ENCODE data around the gene MUS81.

The MUS81 gene

DNA sequence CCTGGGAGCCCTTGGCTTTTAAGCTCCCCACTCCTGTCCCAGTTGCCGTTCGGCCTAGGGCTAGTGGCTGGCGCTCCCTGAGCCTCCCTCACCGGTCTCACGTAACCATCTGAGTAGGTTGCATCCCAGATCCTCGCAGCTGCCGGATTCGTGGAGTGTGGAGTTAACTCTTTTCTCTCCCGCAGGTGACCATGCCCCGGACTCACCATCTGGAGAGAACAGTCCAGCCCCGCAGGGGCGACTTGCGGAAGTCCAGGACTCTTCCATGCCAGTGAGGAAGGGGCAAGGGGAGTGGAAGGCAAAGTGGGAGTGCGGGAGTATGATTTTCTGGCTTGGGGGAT, 902 bp downstream of the MUS81 start:
- no peak for DNase-seq

DNA sequence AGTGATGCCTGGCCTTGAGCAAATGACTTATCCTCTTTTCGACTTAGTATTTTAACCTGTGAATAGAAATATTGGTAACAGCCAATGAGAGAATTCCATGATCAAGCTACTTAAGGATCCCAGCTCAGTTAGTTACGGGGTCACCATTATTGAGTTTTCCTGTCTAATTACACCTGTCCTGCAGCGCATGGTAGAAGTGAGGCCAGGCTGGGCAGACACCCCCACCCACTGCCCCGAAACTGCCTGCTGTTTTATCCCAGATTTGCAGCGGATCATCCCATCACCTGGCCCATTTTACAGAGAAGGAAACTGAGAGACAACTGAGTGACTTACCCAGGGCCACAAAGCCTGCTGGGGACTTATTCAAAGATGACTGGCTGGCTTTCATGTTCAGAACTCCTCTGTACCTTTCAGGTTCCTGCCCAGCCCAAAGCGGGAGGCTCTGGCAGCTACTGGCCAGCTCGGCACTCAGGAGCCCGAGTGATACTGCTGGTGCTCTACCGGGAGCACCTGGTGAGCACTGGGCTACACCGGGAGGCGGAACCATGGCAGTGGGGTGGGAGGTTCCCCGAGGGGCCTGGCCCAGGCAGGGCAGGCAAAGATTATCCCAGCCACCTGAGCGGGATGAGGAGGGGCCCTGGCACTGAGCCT, 1.4 kb downstream of the MUS81 start:
- no peak for DNase-seq

DNA sequence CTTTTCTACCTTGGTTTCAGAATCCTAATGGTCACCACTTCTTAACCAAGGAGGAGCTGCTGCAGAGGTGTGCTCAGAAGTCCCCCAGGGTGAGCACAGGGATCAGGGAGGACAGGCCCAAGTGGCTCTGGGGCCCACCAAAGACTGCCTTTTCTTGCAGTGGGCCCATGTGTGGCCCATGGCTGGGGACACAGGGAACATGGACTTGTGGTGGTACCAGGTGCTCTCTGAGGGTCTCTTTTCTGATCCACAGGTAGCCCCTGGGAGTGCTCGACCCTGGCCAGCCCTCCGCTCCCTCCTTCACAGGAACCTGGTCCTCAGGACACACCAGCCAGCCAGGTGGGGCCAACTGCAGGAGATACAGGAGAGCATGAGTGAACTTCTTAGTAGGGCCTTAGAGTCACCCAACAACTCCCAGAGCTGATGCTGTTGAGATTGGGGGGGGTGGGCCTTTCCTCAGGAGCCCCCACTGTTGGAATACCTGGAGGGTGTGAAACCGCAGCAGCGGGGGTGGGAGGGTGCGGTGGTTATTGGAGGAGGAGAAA, 2.0 kb downstream of the MUS81 start:
- no peak for DNase-seq

DNA sequence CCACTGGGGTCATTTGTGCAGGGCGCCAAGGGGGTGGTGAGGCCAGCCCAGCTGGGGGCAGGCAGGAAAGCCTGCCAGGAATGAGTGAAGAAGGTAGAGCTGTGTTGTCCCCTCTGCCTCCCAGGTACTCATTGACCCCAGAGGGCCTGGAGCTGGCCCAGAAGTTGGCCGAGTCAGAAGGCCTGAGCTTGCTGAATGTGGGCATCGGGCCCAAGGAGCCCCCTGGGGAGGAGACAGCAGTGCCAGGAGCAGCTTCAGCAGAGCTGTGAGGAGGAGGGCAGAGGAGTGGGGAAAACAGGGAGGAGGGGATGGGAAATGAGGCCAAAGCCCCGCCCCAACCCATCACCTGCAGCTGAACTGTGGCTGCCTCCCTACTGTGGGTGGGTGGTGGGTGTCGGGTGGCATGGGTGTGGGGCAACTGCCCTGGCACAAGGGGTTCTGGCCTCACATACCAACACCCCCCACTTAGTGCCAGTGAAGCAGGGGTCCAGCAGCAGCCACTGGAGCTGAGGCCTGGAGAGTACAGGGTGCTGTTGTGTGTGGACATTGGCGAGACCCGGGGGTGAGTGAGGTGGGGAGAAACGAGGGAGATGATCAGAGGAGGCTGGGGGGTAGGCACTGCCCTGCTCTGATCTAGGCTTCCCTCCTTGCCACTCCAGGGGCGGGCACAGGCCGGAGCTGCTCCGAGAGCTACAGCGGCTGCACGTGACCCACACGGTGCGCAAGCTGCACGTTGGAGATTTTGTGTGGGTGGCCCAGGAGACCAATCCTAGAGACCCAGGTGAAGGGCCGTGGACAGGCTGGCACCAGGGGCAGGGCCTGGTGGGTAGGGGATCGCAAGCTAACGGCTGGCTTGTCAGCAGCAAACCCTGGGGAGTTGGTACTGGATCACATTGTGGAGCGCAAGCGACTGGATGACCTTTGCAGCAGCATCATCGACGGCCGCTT, 3.0 kb downstream of the MUS81 start:
- no peak for DNase-seq

DNA sequence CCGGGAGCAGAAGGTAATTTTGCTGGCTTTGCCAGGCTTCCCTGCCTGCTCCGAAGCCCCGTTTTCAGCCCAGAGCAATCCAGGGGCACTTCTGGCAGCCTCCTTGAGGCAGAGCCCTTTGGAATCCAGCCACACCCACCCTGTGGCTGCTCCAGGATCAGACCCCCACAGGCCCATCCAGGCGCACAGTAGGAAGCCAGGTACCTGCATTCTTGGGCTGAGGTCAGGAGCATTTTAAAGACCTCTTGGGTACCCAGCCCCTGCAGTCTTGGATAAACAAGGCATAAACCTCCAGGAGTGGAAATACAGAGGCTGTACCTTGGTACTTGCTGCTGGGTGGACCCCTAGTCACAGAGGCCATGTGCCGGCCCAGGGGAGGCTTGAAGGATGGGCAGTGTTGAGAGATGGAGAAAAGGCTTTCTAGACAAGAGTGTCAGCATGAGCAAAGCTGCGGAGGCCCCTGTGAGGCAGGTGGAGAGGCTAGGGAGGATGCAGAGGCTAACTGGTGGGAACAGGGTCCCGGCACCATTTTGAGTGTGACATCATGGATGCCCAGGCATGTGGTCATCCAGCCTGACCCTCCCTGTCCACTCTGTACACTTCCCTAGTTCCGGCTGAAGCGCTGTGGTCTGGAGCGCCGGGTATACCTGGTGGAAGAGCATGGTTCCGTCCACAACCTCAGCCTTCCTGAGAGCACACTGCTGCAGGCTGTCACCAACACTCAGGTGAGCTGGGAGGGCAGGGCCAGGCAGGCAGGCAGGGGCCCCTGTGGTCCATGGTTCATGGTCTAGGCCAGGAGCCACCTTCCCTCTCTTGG, 3.9 kb downstream of the MUS81 start:
- DNase-seq, result no peak

DNA sequence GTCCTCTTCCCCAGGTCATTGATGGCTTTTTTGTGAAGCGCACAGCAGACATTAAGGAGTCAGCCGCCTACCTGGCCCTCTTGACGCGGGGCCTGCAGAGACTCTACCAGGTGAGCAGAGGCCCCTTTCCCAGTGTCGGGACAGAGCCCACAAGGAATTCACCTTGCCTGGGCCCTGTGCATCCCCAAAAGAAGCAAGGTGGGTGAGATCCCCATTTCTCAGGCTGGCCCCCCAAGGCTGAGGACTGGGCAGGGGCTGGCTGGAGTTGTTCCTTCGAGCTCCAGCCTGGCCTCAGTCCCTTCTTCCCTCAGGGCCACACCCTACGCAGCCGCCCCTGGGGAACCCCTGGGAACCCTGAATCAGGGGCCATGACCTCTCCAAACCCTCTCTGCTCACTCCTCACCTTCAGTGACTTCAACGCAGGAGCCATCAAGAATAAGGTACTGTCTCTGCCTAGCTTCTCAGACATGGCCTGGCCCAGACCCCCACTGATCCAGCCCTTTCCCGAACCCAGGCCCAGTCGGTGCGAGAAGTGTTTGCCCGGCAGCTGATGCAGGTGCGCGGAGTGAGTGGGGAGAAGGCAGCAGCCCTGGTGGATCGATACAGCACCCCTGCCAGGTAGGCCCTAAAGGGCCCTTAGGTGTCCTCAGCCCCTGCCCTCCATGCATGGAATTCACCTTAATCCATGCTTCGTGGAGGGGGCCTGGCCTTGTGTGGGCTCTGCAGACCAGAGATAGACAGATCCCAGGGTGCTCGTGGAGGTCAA, 4.7 kb downstream of the MUS81 start:
- no peak for DNase-seq

DNA sequence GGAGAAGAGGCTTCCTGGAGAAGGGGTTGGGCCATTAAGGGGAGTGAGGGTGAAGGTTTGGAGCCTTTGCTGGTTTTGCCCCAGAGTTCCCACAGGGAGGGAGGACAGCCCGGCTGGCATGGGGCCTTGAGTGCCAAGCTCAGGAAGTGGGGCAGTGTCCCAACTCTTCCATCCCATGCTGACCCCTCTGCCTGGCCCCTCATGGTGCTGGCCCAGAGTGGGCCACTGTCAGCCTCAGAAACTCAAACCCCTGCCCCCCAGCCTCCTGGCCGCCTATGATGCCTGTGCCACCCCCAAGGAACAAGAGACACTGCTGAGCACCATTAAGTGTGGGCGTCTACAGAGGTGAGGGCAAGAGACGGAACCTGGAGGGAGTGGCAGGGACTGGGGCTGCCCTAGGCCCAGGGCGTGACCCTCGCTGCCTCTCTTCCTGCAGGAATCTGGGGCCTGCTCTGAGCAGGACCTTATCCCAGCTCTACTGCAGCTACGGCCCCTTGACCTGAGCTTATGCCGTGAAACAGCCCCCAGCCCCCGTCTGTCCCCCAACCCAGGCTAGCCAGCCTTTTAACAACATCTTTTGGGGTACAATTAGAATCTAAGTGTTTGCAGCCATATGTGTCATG, 5.4 kb downstream of the MUS81 start:
- DNase-seq, result no peak

DNA sequence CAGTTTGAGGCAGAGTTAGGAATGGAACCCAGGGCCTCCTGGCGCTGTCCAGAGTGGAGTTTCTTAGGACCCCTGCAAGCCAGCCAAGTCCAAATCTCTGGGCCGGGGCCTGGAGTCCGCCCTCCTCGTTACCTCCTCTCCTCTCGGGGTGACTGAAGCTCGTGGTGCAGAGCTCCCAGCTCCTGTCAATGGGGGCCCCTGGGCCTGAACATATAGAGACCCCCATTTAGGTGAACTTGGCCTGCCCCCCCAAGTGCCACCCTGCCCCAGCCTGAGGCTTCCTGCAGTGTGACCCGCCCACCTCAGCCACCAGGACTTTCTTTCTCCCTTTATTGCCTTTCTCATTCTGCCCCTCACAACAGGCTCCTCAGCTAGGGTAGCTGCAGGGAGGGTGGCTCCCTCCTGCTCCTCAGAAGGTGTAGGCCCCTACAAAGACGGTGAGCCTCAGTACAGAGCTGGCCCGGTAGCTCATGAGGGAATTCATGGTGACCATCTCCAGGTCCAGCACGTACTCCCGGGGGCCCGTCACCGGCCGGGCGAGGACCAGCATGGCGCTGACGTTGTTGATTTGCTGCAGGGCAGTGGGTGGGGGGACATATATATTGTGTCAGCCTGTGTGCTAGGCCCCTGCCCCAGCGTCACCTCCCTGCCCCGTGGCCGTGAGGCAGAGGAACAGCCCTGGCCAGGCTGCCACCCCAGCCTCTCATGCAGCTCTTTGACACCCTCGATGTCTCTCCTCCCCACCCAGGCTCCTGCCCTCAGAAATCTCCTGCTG, 6.5 kb downstream of the MUS81 start:
- no peak for DNase-seq

DNA sequence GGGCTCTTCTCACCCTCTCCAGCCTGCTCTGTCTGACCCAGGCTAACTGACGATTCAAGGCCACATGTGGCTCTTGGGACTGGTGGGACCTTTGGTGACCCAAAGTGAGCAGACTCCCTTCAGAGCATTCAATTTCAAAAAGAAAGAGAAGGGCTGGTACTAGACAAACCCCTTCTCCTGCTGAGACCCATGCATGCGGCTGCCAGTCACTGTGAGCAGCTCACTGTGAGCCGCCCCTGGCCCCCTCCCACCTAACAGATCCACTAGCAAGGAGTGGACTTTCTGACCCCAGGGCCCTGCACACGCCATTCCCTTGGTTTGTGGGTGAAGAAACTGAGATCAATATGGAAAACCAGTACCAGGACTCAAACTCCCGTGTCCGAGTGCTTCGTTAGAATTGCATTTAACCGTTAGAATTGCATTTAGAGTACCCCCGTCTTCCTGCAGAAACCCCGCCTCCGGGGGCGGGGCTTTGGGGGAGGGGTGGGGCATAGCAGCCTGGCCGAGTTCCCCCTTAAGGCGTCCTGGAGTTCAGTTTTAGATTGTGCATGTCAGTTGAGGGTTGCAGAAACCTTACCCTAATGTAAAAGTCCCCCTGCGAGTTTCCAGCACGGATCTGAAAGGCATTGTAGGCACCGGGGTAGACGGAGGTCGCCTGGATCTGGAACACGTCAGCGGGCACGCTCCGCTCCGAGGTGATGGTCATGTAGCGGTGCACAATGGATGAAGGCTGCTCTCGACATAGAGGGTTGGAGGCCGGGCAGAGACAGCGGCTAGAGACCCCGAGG, 7.2 kb downstream of the MUS81 start:
- no peak for DNase-seq

DNA sequence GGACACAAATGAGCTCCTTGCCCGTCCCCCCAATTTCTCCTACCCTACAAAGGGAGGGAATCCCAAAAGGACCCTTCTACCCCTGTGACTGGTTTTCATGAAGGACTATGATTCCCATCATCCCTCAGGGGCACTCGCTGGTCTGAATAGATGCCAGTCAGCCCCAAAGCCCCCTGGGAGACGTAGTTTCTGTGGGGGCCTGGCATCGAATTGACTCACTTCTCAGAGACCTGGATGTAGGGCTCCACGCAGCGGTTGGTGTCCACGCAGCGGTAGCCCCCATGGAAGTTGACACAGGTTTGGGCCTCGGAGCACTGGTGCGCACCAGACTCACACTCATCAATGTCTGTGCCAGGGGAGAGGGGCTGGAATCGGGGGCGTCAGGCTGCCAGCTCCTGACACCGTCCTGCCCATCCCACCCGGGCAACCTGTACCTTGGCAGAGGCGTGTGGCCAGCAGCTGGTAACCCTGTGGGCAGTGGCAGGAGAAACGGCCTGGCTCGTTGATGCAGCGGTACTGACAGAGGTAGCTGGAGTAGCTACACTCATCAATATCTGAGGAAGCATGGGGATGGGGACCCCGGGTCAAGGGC, 7.9 kb downstream of the MUS81 start:
- DNase-seq, result no peak

DNA sequence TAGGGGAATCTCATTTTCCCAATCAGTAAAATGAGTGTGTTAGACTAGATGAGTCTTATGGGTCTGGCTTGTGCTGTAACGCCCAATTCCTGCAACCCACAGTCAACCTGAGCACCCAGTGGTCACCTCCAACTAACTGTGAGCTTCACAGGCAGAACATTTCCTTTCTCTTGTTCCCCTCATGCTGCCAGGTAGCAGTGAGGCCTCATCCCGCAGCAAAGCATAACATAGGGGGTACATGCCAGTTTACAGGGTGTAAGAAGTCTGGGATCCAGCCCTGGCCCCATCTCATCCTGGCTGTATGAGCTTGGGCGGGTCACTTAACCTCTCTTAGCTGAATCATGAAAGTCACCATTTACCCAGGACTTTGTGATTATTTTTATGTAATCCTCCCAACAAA, 8.7 kb downstream of the MUS81 start:
- no peak for DNase-seq

DNA sequence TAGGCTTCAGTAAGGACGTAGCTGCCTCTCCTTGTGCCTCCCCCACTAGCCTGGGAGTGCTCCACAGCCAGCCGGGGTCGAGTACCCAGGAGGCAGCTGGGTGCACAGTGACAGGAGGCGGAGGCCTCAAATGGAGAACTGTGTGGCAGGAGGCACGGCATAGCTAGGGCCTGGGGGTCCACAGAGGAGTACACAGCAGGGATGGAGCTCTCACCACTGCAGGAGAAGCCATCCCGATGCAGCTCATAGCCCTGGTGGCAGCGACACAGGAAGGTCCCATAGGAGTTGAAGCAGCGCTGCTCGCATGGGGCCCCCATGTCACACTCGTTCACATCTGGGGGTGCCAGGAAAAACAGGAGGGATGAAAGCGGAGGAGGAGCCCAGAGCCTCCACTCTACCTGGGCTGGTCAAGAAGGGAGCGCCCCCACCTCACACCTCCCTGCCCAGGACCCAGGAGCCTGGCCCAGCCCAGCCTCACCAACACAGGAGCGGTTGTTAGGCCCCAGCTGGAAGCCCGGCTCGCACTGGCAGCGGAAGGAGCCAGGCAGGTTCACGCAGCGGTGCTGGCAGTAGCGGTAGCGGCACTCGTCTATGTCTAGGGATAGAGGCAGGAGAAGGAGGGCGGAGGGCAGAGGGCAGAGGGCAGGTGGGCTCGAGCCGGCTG, 9.5 kb downstream of the MUS81 start:
- no peak for DNase-seq

DNA sequence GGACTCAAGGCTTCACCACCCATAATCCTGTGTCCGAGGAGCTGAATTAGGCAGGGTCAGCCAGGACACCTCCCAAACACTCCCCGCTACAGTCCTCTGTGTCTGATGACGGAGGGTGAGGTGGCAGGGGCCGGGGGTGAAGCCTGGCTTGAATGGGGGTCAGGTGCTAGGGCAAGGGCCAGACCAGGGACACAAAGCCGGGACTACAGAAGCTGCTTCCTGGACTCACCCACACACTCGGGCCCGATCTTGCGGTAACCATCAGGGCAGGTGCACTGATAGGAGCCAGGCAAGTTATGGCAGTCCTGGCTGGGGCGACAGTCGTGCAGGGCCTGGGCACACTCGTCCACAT, 10.1 kb downstream of the MUS81 start:
- DNase-seq, result no peak

DNA sequence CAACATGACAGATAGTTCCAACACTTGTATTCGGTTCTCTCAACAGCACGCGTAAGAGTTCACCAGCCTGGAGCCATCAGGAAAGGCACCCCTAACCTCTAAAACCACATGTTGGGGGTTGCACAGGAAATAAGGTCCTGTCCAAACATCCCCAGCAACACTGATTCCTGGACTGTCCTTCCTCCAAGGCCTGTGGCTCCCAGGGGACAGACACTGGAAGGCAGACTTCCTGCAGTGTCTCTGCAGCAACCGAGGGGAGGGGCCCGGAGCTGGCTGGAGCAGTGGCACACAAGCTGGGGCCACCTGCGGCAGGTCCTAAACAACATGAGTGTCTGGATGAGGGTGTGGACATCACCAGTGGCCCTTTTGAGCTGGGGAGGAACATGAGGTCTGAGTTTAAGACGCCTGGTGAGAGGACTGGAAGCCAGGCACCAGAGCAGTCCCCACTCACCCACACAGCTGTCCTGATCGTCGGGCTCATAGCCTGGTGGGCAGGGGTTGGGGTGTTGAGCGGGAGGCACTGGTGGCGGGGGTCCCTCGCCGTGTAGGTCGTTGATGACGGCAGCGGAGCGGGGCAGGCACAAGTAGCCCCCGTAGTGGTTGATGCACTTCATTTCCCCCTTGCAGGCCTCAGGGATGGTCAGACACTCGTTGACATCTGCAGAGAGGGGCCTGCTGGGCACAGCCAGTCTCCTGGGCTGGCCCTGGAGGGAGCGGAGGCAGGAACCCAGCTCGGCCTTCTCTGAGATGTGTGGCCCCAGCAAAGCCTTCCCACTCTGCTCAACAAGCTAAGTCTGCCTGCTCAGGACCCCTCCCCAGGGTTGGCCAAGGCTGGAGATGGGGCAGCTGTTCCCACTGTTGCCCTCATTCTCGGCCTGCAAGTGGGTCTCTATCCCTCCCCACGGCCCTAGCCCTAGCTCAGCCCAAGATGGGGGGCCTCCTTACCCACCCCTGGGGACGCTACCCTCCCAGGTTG, 10.8 kb downstream of the MUS81 start:
- DNase-seq, result peak; percentile 51

DNA sequence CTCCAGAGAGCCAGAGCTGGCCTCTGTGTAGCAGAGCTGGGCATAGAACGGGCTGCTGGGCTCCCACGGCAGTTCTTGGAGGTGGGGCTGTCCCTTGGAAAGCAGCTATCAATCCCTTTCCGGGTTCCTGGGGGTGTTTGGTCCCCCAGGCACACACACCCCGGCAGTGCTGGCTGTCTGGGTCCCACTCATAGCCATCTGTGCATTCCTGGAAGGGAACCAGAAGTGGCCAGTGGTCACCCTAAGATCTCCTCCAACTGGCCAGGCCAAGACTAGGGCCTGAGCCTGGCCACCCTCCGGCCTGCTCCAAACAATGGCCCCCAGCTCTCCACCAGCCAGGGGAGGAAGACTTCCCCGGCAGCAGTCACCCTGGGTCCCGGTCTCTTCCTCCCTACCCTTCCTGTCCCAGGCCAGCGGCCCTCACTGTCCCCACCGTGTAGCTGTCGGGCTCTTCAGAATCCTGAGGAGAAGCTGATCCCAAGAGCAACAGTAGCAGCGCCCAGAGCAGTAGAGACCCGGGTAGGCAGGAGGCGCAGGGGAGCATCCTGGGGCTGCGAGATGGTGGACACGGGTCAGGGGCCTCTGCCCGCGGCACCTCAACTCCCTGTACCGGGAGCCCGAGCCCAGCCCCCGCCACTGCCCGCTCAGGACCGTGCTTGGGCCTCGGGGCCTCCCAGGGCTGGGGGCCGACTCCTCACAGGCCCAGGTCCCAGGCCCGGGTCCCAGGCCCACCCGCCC, 11.7 kb downstream of the MUS81 start:
- no peak for DNase-seq

DNA sequence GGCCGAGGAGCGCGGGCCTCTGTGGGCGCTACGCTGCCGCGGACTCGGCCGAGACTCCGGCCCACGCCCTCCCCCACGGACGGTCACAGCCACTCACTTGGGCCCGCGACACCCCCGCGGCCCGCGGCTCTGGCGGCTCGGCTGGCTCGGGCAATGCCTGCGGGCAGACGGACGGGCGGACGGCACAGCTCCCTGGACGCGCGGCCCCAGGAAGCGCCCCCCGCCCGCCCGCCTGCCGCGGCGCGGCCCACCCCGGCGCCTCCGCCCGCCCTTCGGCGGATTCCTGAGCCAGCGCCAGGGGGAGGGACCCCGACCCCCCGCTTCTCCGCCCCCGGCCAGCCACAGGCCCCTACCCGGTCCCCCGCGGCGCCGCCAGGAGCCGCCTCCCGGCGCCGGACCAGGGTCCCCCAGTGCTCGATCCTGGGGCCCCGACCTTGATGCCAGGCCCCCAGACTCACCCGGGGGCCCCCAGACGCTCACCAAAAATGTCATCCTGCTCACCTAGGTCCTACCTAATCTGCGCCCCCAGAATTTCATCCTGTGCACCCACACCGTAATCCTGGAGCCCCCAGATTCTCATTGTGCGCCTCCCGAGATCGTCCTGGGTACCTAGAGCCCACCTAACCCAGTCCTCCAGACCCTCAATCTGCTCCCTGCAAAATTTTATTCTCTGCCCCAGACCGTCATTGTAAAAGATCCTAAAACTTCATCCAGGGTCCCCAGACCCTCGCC, 12.5 kb downstream of the MUS81 start, which contains the start of gene EFEMP2:
Gene EFEMP2 (minus strand): TSS at position 215 of the 732 bp plus-strand sequence. CDS start 446 bp downstream, outside the sequence.
- DNase-seq, result peak; percentile 81
